Heart left ventricle (tissue), 16 donors: ENCODE data around the gene WFDC2. TPM values are rescaled to one million over a fixed set of nuclear protein-coding genes. Genes with fewer than 3 reads are reported as not detected.

Experiments used
- ATAC-seq, 4 donors: fragments of 200-7000 bp; cut with Tn5 transposase; one replicate each; pipeline ENCODE4 v1.9.1; 2020 to 2022; ENCODE audit warnings: moderate library complexity in 4 of 4, mild to moderate bottlenecking in 3 of 4, moderate number of reproducible peaks in 1 of 4
- DNase-seq, 5 donors: peaks; one replicate each; pipeline ENCODE4 v3.0.0-alpha.2; 2020
- H3K27ac ChIP-seq, 12 donors: fragments of 200-600 bp; sonication (generic) in 4 of 12; one replicate each; pipeline versions ENCODE4 v1.5.0 to v1.8.0; 2016 to 2022; ENCODE audit warnings: mild to moderate bottlenecking in 2 of 12
- H3K27me3 ChIP-seq, 9 donors: fragments of 200-600 bp; sonication (generic) in 2 of 9; one replicate each; pipeline versions ENCODE4 v1.5.1 to v1.8.0; 2016 to 2022; ENCODE audit warnings: mild to moderate bottlenecking in 3 of 9
- H3K36me3 ChIP-seq, 9 donors: fragments of 200-600 bp; sonication (generic) in 2 of 9; one replicate each; pipeline versions ENCODE4 v1.5.0 to v1.8.0; 2018 to 2022; ENCODE audit warnings: mild to moderate bottlenecking in 2 of 9
- H3K4me1 ChIP-seq, 12 donors: fragments of 200-600 bp; sonication (generic) in 4 of 12; one replicate each; pipeline versions ENCODE4 v1.5.0 to v1.8.0; 2016 to 2022; ENCODE audit warnings: mild to moderate bottlenecking in 3 of 12
- H3K4me3 ChIP-seq, 12 donors: fragments of 200-600 bp; sonication (generic) in 4 of 12; one replicate each; pipeline versions ENCODE4 v1.5.0 to v1.8.0; 2017 to 2022; ENCODE audit warnings: mild to moderate bottlenecking in 9 of 12, moderate library complexity in 4 of 12
- H3K9me3 ChIP-seq, 12 donors: fragments of 200-600 bp; sonication (generic) in 4 of 12; one replicate each; pipeline versions ENCODE4 v1.5.0 to v1.8.0; 2016 to 2022; ENCODE audit warnings: mild to moderate bottlenecking in 1 of 12
- CTCF ChIP-seq, 12 donors: fragments of 200-600 bp; sonication (generic) in 4 of 12; IDR thresholded peaks; one replicate each; pipeline versions ENCODE4 v1.5.0 to v1.8.0; 2018 to 2022; ENCODE audit warnings: antibody characterized with exemption in 12 of 12, mild to moderate bottlenecking in 5 of 12
- POLR2A ChIP-seq, 2 donors: fragments of 450-650 bp; IDR thresholded peaks; one replicate each; pipeline ENCODE4 v1.6.1; 2017; ENCODE audit warnings: antibody characterized with exemption in 2 of 2, mild to moderate bottlenecking in 2 of 2, moderate library complexity in 2 of 2
- WGBS, 4 donors: extraction: QIAGEN DNeasy Blood & Tissue Kit in 2 of 4; methylation state at CpG; one replicate each; pipeline versions ENCODE4 v1.1.5 to v1.1.7; 2013 to 2018; 5-methylcytosine and 5-hydroxymethylcytosine counted together
- intact Hi-C, 10 donors: fragments of 100-400 bp; cut with DNase I; formaldehyde crosslinking; loops; one replicate each; pipeline versions ENCODE4 v1.11.1 to v1.14.2; 2022
- polyA plus RNA-seq, 2 donors: library from polyadenylated mRNA; stranded (reverse); fragments of 200-250 nt; gene quantifications; one replicate each; pipeline ENCODE4 v1.2.3, GENCODE V29; 2013
- total RNA-seq, 9 donors: library from RNA; depleted of rRNA in 2 of 9; stranded (reverse); fragments of >200 nt in 2 of 9; fragmentation: NEBNext Ultra II Directional in 3 of 9; extraction: Animal tissue kit (Norgen Biotek cat#: 25700) in 3 of 9; gene quantifications; one replicate each; pipeline versions ENCODE4 v1.1.0 to v1.2.4, GENCODE V29; 2016 to 2023
- donor health status: ischemic (EF 13 %, LVEDD 7.1; RV severe dilation, severe dysfunction).
- donor health status: healthy with polysubstance abuse.
- donor health status: DM: no; HTN: yes; CAD: no.
- donor health status: DM: no; HTN: no; CAD: no.
- donor health status: ischemic (EF 25% LVEDD 6.9; RV normal size, moderate dysfunction).
- donor health status: ischemic (EF 25% LVEDD 5.7; RV mildly dilated, moderate dysfunction).
- donor health status: healthy.
- donor health status: DM: yes; HTN: yes; CAD: no.
- donor health status: ischemic (EF 35%, LVEDD 5.7; RV mildly dilated, moderate dysfunction).
- donor health status: nonischemic (EF 11% LVEDD 7.7; RV severe dilation, severe dysfunction).
- donor health status: DM: yes; HTN: yes; CAD: no.
- donor health status: PGD.
- donor health status: ischemic (EF 29% LVEDD 5.4; RV normal size, mild dysfunction).
- donor health status: nonischemic (EF 23%, LVEDD 6.1; RV moderate dilation, normal function).

The WFDC2 gene
- total and polyA plus RNA-seq, 11 donors, result 0.51 to 4.7 (median 0.77) TPM; not detected in 8

GRCh38 chr20:45496166-45496565, 26.6 kb downstream of the WFDC2 start:
- H3K36me3 ChIP-seq, result no peaks in the 10 kb centered on the region
- intact Hi-C loops, result no loop called here
- H3K9me3 ChIP-seq, result no peaks in the 10 kb centered on the region
- H3K27me3 ChIP-seq, result peaks cover 0 to 25% (median 6%) of the 10 kb centered on the region in 9 donors
- H3K4me1 ChIP-seq, result no peaks in the 10 kb centered on the region
- H3K4me3 ChIP-seq, result no peak overlapping the region
- no peak for TF ChIP-seq CTCF (IDR thresholded peaks at IDR 0.05)
- TF ChIP-seq POLR2A (IDR thresholded peaks at IDR 0.05), result no peak
- H3K27ac ChIP-seq, result no peak overlapping the region
- no peak for DNase-seq
- 68 to 84% (median 73%) methylated on average over 3 of the region's 3 CpGs for WGBS, 4 donors
- no peak for ATAC-seq

GRCh38 chr20:45497971-45498494, 28.5 kb downstream of the WFDC2 start:
- Histone ChIP-seq H3K9me3 (no peaks in the 10 kb centered on the region), H3K27ac (no peak overlapping the region), H3K27me3 (peaks cover 0 to 35% (median 6%) of the 10 kb centered on the region in 9 donors), H3K4me3 (no peak overlapping the region), H3K4me1 (peaks cover 0 to 4% (median 0%) of the 10 kb centered on the region in 12 donors), H3K36me3 (no peaks in the 10 kb centered on the region)
- TF ChIP-seq CTCF (IDR thresholded peaks at IDR 0.05) (no peak), POLR2A (IDR thresholded peaks at IDR 0.05) (no peak)
- intact Hi-C loops, result no loop called here
- 74 to 86% (median 77%) methylated on average over 3 of the region's 3 CpGs for WGBS, 4 donors
- ATAC-seq (no peak), DNase-seq (no peak)

GRCh38 chr20:45500022-45500421, 30.5 kb downstream of the WFDC2 start:
- Histone ChIP-seq H3K4me1 (peaks cover 0 to 4% (median 0%) of the 10 kb centered on the region in 12 donors), H3K27me3 (peaks cover 0 to 41% (median 9%) of the 10 kb centered on the region in 9 donors), H3K9me3 (no peaks in the 10 kb centered on the region), H3K27ac (no peak overlapping the region), H3K36me3 (no peaks in the 10 kb centered on the region), H3K4me3 (no peak overlapping the region)
- WGBS, 4 donors, result 69 to 76% (median 75%) methylated on average over 5 to 6 of the region's 6 CpGs
- ATAC-seq, result no peak
- DNase-seq, result peak in 1 of 5 donors; percentile 24
- TF ChIP-seq POLR2A (IDR thresholded peaks at IDR 0.05) (no peak), CTCF (IDR thresholded peaks at IDR 0.05) (no peak)
- intact Hi-C loops, result no loop called here

- WGBS, 4 donors, result 24 to 43% (median 35%) methylated on average over 1 of the region's 1 CpG
- Histone ChIP-seq H3K27me3 (peaks cover 0 to 37% (median 11%) of the 10 kb centered on the region in 9 donors), H3K9me3 (no peaks in the 10 kb centered on the region), H3K27ac (peak overlapping the region in 1 of 12 donors; percentile 30), H3K4me1 (peaks cover 0 to 4% (median 0%) of the 10 kb centered on the region in 12 donors), H3K36me3 (no peaks in the 10 kb centered on the region), H3K4me3 (no peak overlapping the region)
- DNase-seq (no peak), ATAC-seq (no peak)
- intact Hi-C loops, result no loop called here
- no peak for TF ChIP-seq POLR2A (IDR thresholded peaks at IDR 0.05)
These were observed 32.0 kb downstream of the WFDC2 start for GRCh38 chr20:45501600-45501999.

- intact Hi-C loops, result no loop called here
- peaks cover 0 to 30% (median 11%) of the 10 kb centered on the region in 9 donors for H3K27me3 ChIP-seq
These were observed 33.0 kb downstream of the WFDC2 start for GRCh38 chr20:45502561-45502960.

More at GRCh38 chr20:45502561-45502960, 33.0 kb downstream of the WFDC2 start:
- ATAC-seq (no peak), DNase-seq (no peak)
- TF ChIP-seq CTCF (IDR thresholded peaks at IDR 0.05), result no peak
- TF ChIP-seq POLR2A (IDR thresholded peaks at IDR 0.05), result no peak
- no peaks in the 10 kb centered on the region for H3K36me3 ChIP-seq
- peaks cover 0 to 4% (median 0%) of the 10 kb centered on the region in 12 donors for H3K4me1 ChIP-seq
- H3K27ac ChIP-seq, result no peak overlapping the region
- H3K4me3 ChIP-seq, result no peak overlapping the region
- WGBS, 4 donors, result 46 to 64% (median 58%) methylated on average over 1 of the region's 1 CpG
- H3K9me3 ChIP-seq, result no peaks in the 10 kb centered on the region
